T-helper 9 cell (primary cell): ENCODE data around the gene CLMN.

Experiments
- DNase-seq: peaks from one replicate; pipeline ENCODE4 v3.0.0-alpha.2; 2020

Gene CLMN

GRCh38 chr14:95340201-95340697 lies 20.5 kb upstream of the CLMN start:
- DNase-seq = no peak

GRCh38 chr14:95339301-95339865 lies 19.7 kb upstream of the CLMN start:
- DNase-seq = no peak

GRCh38 chr14:95338436-95338835 lies 18.7 kb upstream of the CLMN start:
- DNase-seq = no peak

- DNase-seq = no peak
These were observed 17.4 kb upstream of the CLMN start for GRCh38 chr14:95337041-95337595.

- no peak for DNase-seq
These were observed 16.6 kb upstream of the CLMN start for GRCh38 chr14:95336192-95336760.

GRCh38 chr14:95335071-95335470 lies 15.4 kb upstream of the CLMN start:
- no peak for DNase-seq

- no peak for DNase-seq
These were observed 14.3 kb upstream of the CLMN start for GRCh38 chr14:95334044-95334443.

GRCh38 chr14:95332641-95333040 lies 12.9 kb upstream of the CLMN start:
- no peak for DNase-seq

GRCh38 chr14:95331708-95332408 lies 12.2 kb upstream of the CLMN start:
- no peak for DNase-seq

GRCh38 chr14:95330591-95331370 lies 11.1 kb upstream of the CLMN start:
- no peak for DNase-seq

GRCh38 chr14:95329941-95330340 lies 10.2 kb upstream of the CLMN start:
- no peak for DNase-seq

- no peak for DNase-seq
These were observed 9.2 kb upstream of the CLMN start for GRCh38 chr14:95328729-95329503.

- DNase-seq = no peak
These were observed 8.1 kb upstream of the CLMN start for GRCh38 chr14:95327558-95328374.

GRCh38 chr14:95326987-95327386 lies 7.3 kb upstream of the CLMN start:
- no peak for DNase-seq

- DNase-seq = no peak
These were observed 4.2 kb upstream of the CLMN start for GRCh38 chr14:95323917-95324316.

GRCh38 chr14:95323361-95323760 lies 3.7 kb upstream of the CLMN start:
- DNase-seq = no peak

GRCh38 chr14:95322651-95323050 lies 2.9 kb upstream of the CLMN start:
- no peak for DNase-seq

GRCh38 chr14:95321693-95322455 lies 2.2 kb upstream of the CLMN start:
- no peak for DNase-seq

GRCh38 chr14:95320955-95321600 lies 1.4 kb upstream of the CLMN start:
- DNase-seq = no peak
